GM12878 (cell line): ENCODE data around the gene ETV1. TPM values are rescaled to one million over a fixed set of nuclear protein-coding genes. Genes with fewer than 3 reads are reported as not detected.

Source experiments
- ATAC-seq: fragments of 200-7000 bp; cut with Tn5 transposase; 3 replicates; pipeline ENCODE4 v1.9.1; 2020; ENCODE audit warnings: mild to moderate bottlenecking, moderate library complexity
- BruUV-seq: library from RNA; stranded (reverse); fragments of 400-500 nt; replicated peaks from 2 replicates; lab custom pipeline; 2021; lab: Mats Ljungman, UMichigan
- CTCF ChIA-PET: fragments of 300-600 bp; sonication (Branson Sonifier 250); formaldehyde crosslinking; extraction: SDS; loops from one replicate; lab custom pipeline; 2021; ENCODE audit warnings: inconsistent platforms; lab: Yijun Ruan, JAX
- POLR2A ChIA-PET: fragments of 350-600 bp; formaldehyde crosslinking; extraction: SDS; loops from one replicate; lab custom pipeline; 2021; ENCODE audit warnings: inconsistent platforms; lab: Charles Lee
- RAD21 ChIA-PET: fragments of 300-600 bp; sonication (Branson Sonifier 250); formaldehyde crosslinking; loops from one replicate; lab custom pipeline; 2023; ENCODE audit warnings: antibody characterized with exemption; ENCODE audit not compliant: unreplicated experiment; lab: Charles Lee
- SMC1A ChIA-PET: fragments of 300-600 bp; sonication (Branson Sonifier 250); formaldehyde crosslinking; loops from one replicate; lab custom pipeline; 2023; ENCODE audit not compliant: unreplicated experiment, uncharacterized antibody; lab: Charles Lee
- DNase-seq: peaks from one replicate; pipeline ENCODE4 v3.0.0-alpha.2; 2011; ENCODE audit warnings: low read depth, low spot score
- FAIRE-seq: peaks from 3 replicates; lab custom pipeline; 2011; peaks lifted over from hg19 to GRCh38; lab: Jason Lieb, UNC
- H2AFZ ChIP-seq: 2 replicates; pipeline ENCODE4 v1.6.0; 2011; ENCODE audit warnings: low read depth, low read length, control low read depth; ENCODE audit not compliant: control insufficient read depth
- H3K27ac ChIP-seq: 2 replicates; pipeline ENCODE4 v1.5.1; 2011; ENCODE audit warnings: control low read depth; ENCODE audit not compliant: control insufficient read depth, insufficient read depth
- H3K27me3 ChIP-seq, 2 experiments: replicated peaks in 1 of 2; 2 replicates each; pipeline versions ENCODE4 v1.6.0 to v1.6.1; 2011; ENCODE audit warnings: low read length in 1 of 2; ENCODE audit not compliant: control insufficient read depth in 2 of 2, insufficient read depth in 2 of 2
- H3K36me3 ChIP-seq, 2 experiments: 2 replicates each; pipeline ENCODE4 v1.5.1; 2011; ENCODE audit warnings: low read length in 1 of 2; ENCODE audit not compliant: control insufficient read depth in 2 of 2, insufficient read depth in 2 of 2
- H3K4me1 ChIP-seq: 2 replicates; pipeline ENCODE4 v1.6.1; 2011; ENCODE audit warnings: mild to moderate bottlenecking, low read length, moderate library complexity, mixed read lengths; ENCODE audit not compliant: control insufficient read depth, insufficient read depth
- H3K4me2 ChIP-seq: 2 replicates; pipeline ENCODE4 v1.6.0; 2011; ENCODE audit warnings: control low read depth; ENCODE audit not compliant: control insufficient read depth, insufficient read depth
- H3K4me3 ChIP-seq: fragments of 200-600 bp; sonication (generic); 2 replicates; pipeline ENCODE4 v1.5.1; 2016
- H3K79me2 ChIP-seq: 2 replicates; pipeline ENCODE4 v1.6.0; 2011; ENCODE audit warnings: low read length; ENCODE audit not compliant: control insufficient read depth, insufficient read depth
- H3K9ac ChIP-seq: 2 replicates; pipeline ENCODE4 v1.8.0; 2011; ENCODE audit warnings: low read length, control low read depth, mixed read lengths; ENCODE audit not compliant: control insufficient read depth, insufficient read depth
- H3K9me3 ChIP-seq: replicated peaks from 3 replicates; pipeline ENCODE4 v1.5.1; 2011; ENCODE audit warnings: mild to moderate bottlenecking, low read length; ENCODE audit not compliant: control insufficient read depth, insufficient read depth
- H4K20me1 ChIP-seq: 2 replicates; pipeline ENCODE4 v1.6.0; 2011; ENCODE audit not compliant: control insufficient read depth, insufficient read depth
- CREB1 ChIP-seq: IDR thresholded peaks from 2 replicates; pipeline ENCODE4 v1.6.1; 2012; ENCODE audit warnings: low read depth, mild to moderate bottlenecking, inconsistent platforms
- E2F8 ChIP-seq: fragments of 450-650 bp; IDR thresholded peaks from 2 replicates; pipeline ENCODE4 v1.6.1; 2018; ENCODE audit warnings: mild to moderate bottlenecking, low read depth, moderate library complexity; ENCODE audit not compliant: partially characterized antibody
- EED ChIP-seq: sonication (generic); IDR thresholded peaks from 2 replicates; pipeline ENCODE4 v1.6.1; 2016; ENCODE audit warnings: antibody characterized with exemption, low read depth
- EGR1 ChIP-seq, 2 experiments: IDR thresholded peaks; 1 replicate in 1 of 2; 2 replicates in 1 of 2; pipeline ENCODE4 v1.6.1; 2011 to 2012; ENCODE audit warnings: low read depth in 2 of 2, low read length in 2 of 2, borderline replicate concordance in 1 of 2, mild to moderate bottlenecking in 1 of 2, moderate library complexity in 1 of 2
- JUND ChIP-seq: IDR thresholded peaks from 2 replicates; pipeline ENCODE4 v1.6.1; 2012; ENCODE audit warnings: low read depth, mild to moderate bottlenecking, low read length, improper control_type of control experiment, moderate library complexity
- RAD21 ChIP-seq: IDR thresholded peaks from 2 replicates; pipeline ENCODE4 v1.6.1; 2011; ENCODE audit warnings: mild to moderate bottlenecking, low read depth, low read length, moderate library complexity; ENCODE audit not compliant: insufficient read depth
- RFX5 ChIP-seq: IDR thresholded peaks from 2 replicates; pipeline ENCODE4 v1.6.1; 2011; ENCODE audit warnings: low read depth, low read length, improper control_type of control experiment
- TAF1 ChIP-seq: IDR thresholded peaks from 2 replicates; pipeline ENCODE4 v1.6.1; 2011; ENCODE audit warnings: mild to moderate bottlenecking, low read depth, low read length, borderline replicate concordance
- USF2 ChIP-seq: IDR thresholded peaks from 2 replicates; pipeline ENCODE4 v1.6.1; 2011; ENCODE audit warnings: low read depth, low read length, improper control_type of control experiment, borderline replicate concordance
- WGBS: methylation state at CpG from one replicate; pipeline ENCODE4 v1.1.6; 2016; ENCODE audit warnings: low lambda C conversion rate; ENCODE audit not compliant: insufficient replicate concordance, insufficient coverage; ENCODE audit errors: missing lambda C conversion rate; 5-methylcytosine and 5-hydroxymethylcytosine counted together
- in situ Hi-C: fragments of 300-500 bp; cut with MboI; formaldehyde crosslinking; loops from 9 replicates; pipeline ENCODE4 v1.14.3; 2018; ENCODE audit warnings: mixed read lengths
- intact Hi-C: fragments of 100-400 bp; cut with micrococcal nuclease; formaldehyde crosslinking; loops from one replicate; pipeline ENCODE4 v1.14.2; 2022; ENCODE audit not compliant: unreplicated experiment
- polyA plus RNA-seq, 11 experiments: library from polyadenylated mRNA; depleted of rRNA in 4 of 11; unstranded in 6 of 11; stranded (reverse) in 5 of 11; fragments of >200 nt; fragmentation: Nextera tagmentation in 4 of 11; fragmentation: Illumina TruSeq in 1 of 11; extraction: Ambion mirVana in 4 of 11; extraction: Trizol in 1 of 11; gene quantifications; 1 replicate in 1 of 11; 2 replicates in 10 of 11; pipeline versions ENCODE4 v1.2.1 to v1.2.3, GENCODE V29; 2011 to 2016; ENCODE audit warnings: inconsistent platforms in 2 of 11, missing spikeins in 2 of 11, low read depth in 1 of 11
- total RNA-seq, 4 experiments: library from RNA; depleted of rRNA in 3 of 4; stranded (reverse); fragments of >200 nt in 3 of 4; fragmentation: Illumina TruSeq in 1 of 4; extraction: Trizol in 1 of 4; gene quantifications; 2 replicates each; pipeline versions ENCODE4 v1.2.1 to v1.2.3, GENCODE V29; 2013 to 2021
- TF ChIP-seq, protein P1 (sequence below): fragments of 450-650 bp; IDR thresholded peaks from 2 replicates; pipeline ENCODE4 v1.6.1; 2017; ENCODE audit warnings: mild to moderate bottlenecking
- TF ChIP-seq, protein P2 (sequence below): IDR thresholded peaks from 2 replicates; pipeline ENCODE4 v1.6.1; 2012; ENCODE audit warnings: low read length, inconsistent platforms

Gene ETV1
- total and polyA plus RNA-seq, 10 of the 15 experiments (the other 5 are each of a cell fraction or from before 2014, with no cell fraction given): 0.03 to 9.3 (median 0.16) TPM; not detected in 4

DNA sequence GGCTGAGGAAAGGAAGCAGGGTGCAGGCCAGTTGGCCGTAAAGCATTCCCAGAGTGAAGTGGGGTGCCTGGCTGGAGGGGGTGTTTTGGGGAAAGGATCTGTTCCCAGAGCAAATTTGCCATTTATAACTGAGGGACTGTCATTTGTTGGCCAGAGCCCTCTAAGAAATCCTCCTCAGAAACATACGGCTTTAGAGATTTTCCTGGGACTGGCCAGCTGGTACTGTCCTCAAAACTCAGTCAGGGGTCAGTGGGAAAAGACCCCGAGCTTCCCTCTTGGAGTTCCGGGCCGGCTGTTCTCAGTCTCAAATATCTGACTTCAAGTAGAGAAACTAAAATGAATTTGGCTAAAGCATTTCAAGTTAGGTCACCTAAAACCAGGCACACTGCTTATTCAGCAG is 55.9 kb downstream of the ETV1 start:
- ChIA-PET SMC1A (interaction anchor here (1.0 kb wide), 1 partner anchor 10 kb away, joined by 3 read pairs; no protein-coding TSS in a partner anchor), POLR2A (no interaction called here), RAD21 (no interaction called here), CTCF (no interaction called here)
- H3K9me3 ChIP-seq: no peaks in the 10 kb centered on the region
- TF ChIP-seq, protein P1, sequence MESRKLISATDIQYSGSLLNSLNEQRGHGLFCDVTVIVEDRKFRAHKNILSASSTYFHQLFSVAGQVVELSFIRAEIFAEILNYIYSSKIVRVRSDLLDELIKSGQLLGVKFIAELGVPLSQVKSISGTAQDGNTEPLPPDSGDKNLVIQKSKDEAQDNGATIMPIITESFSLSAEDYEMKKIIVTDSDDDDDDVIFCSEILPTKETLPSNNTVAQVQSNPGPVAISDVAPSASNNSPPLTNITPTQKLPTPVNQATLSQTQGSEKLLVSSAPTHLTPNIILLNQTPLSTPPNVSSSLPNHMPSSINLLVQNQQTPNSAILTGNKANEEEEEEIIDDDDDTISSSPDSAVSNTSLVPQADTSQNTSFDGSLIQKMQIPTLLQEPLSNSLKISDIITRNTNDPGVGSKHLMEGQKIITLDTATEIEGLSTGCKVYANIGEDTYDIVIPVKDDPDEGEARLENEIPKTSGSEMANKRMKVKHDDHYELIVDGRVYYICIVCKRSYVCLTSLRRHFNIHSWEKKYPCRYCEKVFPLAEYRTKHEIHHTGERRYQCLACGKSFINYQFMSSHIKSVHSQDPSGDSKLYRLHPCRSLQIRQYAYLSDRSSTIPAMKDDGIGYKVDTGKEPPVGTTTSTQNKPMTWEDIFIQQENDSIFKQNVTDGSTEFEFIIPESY: no peak
- TF ChIP-seq JUND (no peak), E2F8 (no peak), RAD21 (no peak), EED (no peak), TAF1 (no peak), CREB1 (no peak), EGR1 (IDR thresholded peaks at IDR 0.05; ENCODE audit: borderline replicate concordance in 1 of 2, low read depth in 2 of 2, low read length in 2 of 2) (no peak), RFX5 (no peak), USF2 (no peak)
- TF ChIP-seq, protein P2, sequence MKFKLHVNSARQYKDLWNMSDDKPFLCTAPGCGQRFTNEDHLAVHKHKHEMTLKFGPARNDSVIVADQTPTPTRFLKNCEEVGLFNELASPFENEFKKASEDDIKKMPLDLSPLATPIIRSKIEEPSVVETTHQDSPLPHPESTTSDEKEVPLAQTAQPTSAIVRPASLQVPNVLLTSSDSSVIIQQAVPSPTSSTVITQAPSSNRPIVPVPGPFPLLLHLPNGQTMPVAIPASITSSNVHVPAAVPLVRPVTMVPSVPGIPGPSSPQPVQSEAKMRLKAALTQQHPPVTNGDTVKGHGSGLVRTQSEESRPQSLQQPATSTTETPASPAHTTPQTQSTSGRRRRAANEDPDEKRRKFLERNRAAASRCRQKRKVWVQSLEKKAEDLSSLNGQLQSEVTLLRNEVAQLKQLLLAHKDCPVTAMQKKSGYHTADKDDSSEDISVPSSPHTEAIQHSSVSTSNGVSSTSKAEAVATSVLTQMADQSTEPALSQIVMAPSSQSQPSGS: no peak
- H2AFZ ChIP-seq: no peak overlapping the region
- BruUV-seq: no TSS peak
- no peak overlapping the region for H3K27ac ChIP-seq
- intact Hi-C loops: no loop called here
- H3K9ac ChIP-seq: no peak overlapping the region
- H3K36me3 ChIP-seq: no peaks in the 10 kb centered on the region
- in situ Hi-C loops: no loop called here
- WGBS: 37% methylated on average over 5 of the region's 5 CpGs
- DNase-seq (no peak), FAIRE-seq (no peak), ATAC-seq (no peak)
- H3K4me1 ChIP-seq: no peaks in the 10 kb centered on the region
- no peak overlapping the region for H3K4me2 ChIP-seq
- no peaks in the 10 kb centered on the region for H3K79me2 ChIP-seq
- no peaks in the 10 kb centered on the region for H3K27me3 ChIP-seq
- H3K4me3 ChIP-seq: no peak overlapping the region
- H4K20me1 ChIP-seq: no peaks in the 10 kb centered on the region
